Endometrium (tissue), 2 donors: ENCODE results near the gene PACSIN2.

Experiments used
- FAIRE-seq: peaks from 2 replicates; lab custom pipeline; 2012; peaks lifted over from hg19 to GRCh38; lab: Jason Lieb, UNC
- donor health status: control.
- donor health status: control.

Gene PACSIN2

DNA sequence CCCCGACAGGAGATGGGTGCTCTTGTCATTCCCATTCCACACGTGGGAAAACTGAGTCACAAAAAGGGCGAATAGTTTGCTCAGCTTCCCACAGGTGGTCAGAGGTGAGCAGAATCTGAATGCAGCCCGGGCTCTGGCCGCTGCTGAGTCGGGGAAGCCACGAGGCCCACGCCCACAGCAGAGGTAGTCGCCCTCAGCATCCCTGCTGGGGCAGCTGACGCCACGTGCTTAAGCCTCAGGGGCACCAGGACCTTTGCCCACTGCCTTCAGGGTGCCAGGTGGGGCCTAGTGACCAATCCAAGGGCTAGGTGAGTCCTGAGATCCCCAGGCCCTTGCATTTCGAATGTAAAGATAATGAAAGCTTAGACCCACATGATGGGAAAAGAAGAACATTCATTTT is 133.7 kb downstream of the PACSIN2 start:
- no peak for FAIRE-seq

DNA sequence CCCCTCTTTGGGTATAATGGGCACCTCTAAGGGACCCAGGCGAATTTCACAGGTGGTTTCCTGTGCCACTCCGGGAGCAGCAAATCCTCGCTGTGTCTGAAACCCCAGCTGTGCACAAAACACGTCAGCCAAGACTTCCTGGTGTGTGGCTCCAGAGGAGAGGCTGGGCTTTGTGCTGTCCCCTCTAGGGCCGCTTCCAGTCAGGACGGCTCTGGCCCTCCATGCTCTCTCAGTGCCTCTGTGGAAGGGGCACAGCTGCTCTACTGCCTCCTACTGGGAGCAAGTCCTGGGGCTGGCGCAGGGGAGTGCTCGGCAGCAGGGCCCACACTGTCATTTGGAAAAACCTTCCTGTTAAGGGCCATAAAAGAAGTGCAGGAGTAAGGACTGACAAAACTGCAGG is 134.1 kb downstream of the PACSIN2 start:
- no peak for FAIRE-seq

DNA sequence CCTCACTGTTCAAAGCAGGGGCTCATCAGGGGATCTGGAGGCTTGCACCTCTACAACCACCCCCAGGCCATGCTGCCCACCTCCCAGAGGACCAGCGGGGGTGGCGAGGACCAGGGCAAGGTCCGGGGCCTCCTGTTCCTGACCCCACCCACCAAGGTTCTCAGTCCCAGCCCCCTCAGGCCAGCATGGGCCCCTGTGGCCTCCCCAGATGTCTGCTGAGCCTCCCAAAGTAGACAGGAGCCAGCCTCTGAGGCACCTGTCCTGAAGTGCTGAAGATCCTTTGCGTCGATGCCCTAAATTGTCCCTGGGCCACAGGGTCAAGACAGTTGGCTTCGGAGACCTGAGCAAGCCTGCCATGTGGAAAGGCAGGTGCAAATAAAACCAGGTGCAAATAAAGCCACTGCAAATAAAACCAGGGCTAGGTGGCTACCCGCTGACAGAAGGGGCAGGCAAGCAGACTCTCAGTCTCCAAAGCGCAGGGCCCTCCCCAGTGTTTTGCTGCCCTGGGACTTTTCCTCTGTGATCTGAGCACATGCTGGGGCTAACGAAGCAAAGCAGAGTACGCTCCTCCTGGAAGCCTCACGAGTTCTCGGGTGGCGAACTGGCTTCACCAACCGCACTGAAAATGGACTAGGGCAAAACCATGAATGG is 135.5 kb downstream of the PACSIN2 start:
- no peak for FAIRE-seq

DNA sequence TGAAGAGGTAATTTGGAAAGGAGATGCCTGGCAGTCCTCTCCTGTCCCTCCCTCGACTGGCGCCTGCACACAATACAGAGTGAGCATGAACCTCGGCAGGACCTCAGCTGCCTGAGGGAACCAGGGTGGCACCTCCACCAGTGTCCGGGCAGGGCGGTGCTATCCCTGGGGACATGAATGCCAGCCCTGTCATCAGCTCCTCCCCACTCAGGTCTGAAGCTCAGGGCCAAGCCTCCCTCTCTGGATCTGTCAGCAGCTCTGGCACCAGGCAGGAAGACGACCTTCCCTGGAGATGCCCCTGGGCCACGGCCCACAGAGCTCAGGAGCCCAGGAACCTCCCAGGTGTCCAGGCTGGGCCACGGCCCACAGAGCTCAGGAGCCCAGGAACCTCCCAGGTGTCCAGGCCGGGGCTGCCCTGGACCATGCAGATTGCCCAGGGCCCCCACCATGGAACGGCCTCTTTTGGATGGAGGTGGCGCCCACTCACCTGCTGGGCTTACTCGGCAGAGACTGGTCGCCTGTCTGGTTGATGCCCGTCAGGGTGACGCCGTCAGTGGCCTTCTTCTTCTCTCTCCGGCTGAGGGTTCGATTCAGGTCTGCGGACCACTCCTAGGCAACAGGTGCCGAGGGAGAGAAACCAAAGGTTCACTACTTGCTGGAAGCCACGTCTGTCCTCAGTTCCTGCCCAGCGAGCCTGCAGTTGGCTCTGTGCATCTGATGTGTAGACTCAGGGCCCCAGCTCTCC is 136.2 kb downstream of the PACSIN2 start:
- FAIRE-seq, result no peak

DNA sequence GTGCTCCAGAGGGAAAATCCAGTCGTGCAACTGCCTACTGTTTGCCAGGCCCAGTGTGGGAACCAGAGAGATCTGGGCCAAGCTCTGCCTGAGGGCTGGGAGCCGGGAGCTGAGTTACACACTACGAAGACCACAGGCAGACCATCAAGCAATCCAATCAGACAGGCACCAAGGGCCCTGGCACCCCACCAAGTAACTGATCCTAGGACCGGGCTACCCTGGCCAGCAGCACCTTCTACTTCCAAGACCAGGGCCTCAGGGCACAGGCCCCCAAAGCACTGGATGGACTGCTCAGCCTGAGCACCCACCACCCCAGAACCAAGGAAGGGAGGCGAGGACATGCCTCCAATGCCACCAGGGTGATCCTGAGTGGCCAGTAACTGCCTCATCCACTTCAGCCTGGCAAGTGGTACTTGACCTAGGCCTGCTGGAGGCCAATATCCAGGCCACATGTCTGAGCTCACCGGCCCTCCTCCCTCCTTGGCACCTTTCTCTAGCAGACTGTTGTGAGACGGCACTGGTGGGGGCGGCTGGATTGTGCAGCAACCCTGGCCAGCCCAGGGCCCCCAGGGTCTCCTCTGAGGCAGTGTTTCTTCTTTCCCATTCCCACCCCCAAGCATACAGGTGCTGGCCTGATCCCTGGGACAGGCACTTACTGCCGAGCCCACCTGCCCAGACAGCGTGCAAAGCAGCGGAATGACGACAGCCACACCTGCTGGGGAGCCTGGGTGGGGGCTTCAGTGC is 137.2 kb downstream of the PACSIN2 start:
- no peak for FAIRE-seq

DNA sequence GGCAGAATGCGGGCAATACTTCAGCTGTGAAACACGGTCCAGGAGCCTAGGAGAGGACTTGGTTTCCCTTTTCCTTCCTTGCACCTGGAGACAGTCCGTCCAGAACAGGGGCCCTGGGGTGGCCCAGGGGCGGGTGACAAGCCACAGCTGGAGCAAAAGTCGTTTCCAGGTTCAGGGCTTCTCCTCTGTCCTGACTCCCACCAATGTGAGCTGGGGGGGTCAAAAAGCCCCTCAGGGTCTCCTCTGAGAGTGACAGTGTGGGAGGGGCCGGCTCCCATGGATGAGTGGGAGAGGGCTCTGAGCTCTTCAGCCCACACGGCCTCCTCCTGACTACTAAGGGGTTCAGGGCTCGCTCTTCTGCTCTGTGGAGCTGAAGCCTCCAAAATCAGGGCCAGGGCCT is 137.8 kb downstream of the PACSIN2 start:
- no peak for FAIRE-seq

DNA sequence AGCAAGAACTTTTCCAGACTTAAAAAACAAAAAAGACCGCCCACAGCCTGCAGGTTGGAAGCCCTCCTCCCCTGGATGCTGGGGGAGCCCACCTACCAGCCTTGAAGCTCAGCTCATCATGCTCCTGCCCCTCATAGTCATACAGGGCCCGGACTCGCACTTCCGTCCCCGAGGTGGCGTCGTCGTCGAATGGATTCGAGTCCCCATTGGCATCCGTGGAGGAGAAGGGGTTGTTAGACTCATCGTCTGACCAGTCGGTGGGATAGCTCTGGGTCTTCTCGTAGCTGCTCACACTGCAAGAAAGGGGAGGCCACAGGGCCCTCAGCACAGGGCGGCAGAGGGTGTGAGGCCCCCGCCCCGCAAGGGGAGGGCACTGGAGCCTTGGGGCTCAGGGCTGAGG is 138.9 kb downstream of the PACSIN2 start:
- FAIRE-seq, result no peak

DNA sequence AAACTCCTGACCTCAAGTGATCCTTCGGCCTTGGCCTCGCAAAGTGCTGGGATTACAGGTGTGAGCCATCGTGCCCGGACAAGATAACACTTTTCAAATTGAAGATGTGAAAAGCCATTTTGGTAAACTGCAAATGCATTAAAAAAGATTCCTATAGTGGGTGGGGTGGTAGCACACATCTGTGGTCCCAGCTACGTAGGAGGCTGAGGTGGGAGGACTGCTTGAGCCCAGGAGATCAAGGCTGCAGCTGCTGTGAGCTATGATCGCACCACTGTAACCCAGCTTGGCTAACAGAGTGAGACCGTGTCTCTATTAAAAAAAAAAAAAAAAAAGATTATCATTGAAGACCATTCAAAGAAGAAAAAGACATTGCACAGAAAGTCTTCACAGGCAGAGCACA is 140.9 kb downstream of the PACSIN2 start:
- FAIRE-seq, result no peak

DNA sequence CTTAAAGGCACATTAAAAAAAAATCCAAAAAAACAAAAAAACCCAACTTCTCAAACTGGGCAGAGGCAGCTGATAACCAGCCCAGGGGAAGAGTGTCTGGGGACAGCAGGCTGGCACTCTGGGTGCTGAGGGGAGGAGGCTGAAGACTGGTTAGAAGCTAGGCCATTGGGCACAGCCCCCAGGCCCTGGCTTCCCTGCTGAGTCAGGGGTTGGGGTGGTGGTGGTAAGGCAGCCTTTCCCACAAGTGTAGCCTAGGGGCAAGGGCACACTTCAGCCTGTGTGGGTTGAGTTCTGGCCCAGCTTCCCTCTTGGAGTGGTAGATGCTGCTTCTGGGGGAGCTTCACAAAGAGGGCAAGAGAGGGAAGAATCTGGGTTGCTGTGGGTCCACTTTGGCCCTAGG is 141.6 kb downstream of the PACSIN2 start:
- FAIRE-seq, result no peak

DNA sequence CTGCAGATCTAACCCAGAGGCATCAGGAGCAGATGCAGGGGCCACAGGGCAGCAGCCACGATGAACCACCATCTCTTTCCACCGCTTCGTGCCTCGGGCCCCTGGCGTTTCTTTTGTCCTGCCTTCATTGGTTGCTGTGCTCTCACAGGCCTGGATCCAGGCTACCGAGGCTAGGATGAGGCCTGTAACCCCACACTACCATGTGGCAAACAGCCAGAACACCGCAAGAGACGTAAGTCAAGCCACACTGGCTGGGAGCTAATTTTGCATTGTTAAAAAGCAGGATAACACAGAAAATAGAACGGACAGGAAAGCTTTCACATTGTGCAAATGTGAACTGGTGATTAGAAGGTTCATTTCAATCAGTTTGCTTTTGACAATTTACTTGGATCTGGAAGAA is 142.1 kb downstream of the PACSIN2 start:
- FAIRE-seq, result no peak

DNA sequence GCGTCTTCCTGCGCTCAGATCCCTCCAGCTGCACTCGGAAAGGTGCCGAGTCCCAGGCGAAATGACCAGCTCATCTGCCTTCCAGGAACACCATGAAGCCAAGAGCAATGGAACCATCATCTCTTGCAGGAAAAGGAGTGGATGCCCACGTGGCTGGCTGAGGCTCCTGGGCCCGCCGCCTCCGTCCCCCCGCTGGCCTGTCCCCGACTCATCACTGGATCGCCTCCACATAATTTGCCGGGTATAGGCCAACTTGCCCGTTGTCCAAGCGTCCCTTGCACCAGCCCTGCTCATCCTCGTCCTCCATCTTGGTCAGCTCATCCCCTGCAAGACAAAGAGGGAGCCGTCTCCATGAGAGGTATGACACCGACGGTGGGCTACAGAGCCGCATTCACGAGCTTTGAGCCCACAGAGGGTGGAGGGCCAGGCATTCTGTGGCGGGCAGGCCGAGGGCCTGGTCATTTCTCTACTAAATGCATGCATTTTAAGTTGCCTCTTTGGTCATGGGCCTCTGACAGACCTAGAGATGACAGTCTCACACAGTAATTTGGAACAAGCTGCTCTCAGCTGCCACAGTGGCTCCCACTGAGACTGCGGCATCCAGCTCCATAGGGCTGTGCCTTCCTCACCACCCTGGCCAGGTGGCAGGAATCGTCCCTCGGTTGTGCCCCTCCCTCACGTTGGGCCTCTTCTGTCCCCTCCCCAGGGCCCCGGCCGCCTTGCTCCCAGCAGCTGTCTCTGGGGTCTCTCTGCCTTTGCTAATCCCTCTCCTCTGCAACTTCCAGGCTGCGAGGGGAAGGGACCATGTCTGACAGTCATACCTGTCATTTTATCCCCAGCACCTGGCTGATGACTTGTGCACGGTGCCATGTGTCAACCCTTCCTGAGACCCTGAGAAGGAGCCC is 143.6 kb downstream of the PACSIN2 start:
- FAIRE-seq, result no peak

DNA sequence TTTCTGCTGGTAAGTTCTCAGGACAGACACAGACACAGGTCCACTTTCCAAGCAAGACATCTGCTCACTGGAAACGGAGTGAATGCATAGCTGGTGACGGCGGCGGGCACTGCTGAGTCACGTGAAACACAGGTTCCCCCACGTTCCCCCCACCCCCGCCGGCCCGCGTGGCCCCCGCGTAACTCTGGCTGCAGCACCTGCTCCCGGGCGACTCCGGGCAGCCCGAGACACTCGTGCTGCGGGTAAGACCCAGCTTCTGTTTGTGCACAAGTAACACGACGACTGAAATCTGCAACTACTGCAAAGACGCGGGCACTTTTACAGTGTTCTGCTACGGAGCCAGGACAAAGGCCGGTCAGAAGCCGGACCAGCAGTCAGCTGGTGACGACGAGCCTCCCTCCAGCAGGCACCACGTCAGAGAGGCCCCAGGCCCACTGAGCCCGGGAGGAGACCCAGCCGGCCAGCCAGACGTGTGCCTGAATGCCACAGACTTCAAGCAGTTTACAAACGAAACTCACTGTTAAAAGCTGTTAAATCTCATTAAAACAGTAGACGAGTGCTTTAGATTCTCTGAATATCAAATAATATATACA is 145.0 kb downstream of the PACSIN2 start:
- no peak for FAIRE-seq

DNA sequence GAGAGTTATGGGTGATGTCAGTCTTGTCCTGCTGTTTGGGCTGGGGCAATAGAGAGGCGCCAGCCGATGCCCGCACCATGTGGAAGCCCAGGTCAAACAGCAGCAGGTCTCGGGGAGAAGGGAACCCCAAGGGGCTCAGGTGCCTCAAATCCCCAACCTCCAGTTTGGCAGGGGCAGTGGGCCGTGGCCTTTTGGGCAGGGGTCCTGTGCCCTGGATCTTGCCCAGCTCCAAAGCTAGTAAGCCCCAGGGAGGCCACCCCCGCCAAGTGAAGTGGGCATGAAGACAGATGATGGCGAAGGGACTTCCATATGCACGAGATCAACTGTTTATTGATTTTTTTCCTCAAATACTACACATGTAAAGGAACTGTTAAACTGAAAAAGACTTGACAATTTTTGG is 145.5 kb downstream of the PACSIN2 start:
- FAIRE-seq, result no peak

DNA sequence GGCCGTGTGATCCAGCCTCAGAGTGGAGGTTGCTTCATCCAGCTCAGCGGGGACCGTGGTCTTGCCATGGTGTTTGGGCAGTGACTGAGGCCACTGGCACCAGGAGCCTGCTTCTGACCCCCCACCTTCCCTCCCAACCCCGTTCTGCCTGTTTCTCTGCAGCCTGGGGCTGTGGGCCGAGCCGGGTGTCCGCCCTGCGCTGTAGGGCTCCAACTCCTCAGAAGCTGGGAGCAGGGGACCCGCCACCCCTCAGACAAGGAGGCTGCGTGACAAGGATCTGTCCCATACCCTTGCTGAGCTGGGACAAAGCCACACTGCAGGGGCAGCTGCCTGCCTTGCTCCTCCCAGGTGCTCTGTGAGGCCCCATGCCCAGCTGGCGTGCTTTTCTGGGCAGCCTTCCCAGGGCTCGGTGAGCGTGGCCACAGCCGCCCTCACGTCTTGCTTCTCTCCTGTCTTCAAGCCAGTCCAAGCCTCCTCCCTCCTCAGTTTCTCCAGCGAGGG is 146.1 kb downstream of the PACSIN2 start:
- FAIRE-seq, result no peak

DNA sequence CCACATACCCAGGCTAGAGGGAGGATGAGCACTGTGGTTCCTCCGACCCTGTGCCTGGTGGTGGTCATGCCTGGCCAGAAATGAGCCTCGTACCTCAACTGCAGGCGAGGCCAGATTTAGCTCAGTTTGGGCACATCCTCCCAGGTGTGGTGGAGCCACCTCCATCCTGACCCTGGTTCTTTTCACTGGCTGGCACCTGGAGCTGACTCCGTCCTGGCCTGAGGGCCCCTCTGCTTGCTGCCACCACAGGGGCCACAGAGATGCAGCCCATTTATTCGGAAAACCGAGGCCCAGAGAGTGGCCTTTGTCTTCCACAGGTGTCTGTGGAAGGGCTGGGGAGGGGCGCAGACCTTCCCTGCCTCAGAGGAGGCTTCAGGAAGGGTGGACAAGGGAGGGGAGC is 148.8 kb downstream of the PACSIN2 start:
- no peak for FAIRE-seq

DNA sequence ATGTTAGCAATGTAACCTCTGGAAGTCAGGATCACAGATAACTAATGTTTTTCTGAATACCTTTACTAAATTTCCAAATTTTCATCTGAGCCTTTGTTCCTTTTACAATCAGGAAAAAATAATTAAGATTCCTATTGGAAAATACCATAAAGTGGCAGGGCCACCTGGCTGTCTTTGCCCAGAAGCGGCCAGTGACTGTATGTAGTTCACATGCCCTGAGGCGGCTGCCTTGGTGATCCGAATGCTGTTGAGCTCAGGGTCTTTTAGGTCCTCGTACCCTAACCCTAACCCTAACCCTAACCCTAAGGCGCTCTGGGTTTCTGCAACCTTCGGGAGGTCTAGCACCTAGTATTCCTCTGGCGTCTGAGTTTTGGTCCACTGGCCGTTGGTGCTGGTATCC is 149.4 kb downstream of the PACSIN2 start:
- no peak for FAIRE-seq

DNA sequence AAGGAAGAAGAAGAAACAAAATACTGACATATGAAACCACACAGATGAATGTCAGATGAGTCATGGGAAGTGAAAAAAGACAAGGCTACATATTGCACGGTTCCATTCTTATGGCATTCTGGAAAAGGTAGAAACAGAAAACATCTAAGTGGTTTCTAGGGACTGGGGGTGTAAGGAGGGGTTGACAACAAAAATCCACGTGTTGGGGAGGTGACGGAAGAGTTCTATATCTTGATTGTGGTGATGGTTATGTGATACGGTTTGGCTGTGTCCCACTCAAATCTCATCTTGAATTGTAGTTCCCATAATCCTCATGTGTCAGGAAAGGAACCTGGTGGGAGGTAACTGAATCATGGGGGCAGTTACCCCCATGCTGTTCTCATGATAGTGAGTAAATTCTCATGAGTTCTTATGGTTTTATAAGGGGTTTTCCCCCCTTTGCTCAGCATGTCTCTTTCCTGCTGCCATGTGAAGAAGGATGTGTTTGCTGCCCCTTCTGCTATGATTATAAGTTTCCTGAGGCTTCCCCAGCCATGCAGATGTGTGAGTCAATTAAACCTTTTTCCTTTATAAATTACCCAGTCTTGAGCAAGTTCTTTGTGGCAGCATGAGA is 151.5 kb downstream of the PACSIN2 start:
- FAIRE-seq, result no peak

DNA sequence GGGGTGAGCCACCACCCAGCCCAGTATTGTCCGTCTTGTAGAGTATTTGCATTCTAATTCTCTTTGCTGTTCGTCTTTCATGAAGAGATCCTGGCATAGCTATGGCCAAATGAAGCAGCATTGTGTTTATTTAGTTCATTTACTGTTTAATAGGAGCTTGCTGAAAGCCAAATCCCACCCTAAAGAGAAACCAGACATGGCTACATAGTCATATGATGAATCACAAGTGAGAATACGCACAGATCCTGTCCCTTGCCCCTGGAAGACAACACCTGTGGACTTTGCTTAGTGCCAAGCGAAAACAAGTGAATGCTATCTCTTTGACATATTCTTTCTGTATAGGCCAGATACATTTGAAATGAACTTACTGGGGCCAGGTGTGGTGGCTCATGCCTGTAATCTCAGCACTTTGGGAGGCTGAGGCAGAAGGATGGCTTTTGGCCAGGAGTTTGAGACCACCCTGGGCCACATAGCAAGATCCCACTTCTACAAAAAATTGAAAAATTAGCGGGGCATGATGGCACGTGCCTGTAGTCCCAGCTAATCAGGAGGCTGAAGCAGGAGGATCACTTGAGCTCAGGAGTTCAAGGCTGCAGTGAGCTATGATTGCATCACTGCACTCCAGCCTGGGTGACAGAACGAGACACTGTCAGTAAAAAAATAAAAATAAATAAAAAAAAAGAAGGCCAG is 152.8 kb downstream of the PACSIN2 start:
- no peak for FAIRE-seq

DNA sequence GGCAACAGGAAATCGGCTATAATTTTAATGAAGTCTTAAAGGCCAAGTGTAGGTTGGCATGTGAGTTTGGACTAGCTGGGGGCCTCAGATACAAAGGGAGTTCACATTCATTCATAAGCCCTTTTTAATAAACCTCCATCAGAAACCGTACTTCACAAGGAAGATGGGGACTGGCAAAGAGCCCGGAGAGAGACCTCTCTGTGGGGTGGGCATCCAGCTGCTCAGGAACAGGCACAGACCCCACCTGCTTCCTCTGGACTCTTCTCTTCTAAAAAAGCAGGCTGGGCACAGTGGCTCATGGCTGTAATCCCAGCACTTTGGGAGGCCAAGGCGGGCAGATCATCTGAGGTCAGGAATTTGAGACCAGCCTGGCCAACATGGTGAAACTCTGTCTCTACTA is 154.0 kb downstream of the PACSIN2 start:
- FAIRE-seq, result no peak

DNA sequence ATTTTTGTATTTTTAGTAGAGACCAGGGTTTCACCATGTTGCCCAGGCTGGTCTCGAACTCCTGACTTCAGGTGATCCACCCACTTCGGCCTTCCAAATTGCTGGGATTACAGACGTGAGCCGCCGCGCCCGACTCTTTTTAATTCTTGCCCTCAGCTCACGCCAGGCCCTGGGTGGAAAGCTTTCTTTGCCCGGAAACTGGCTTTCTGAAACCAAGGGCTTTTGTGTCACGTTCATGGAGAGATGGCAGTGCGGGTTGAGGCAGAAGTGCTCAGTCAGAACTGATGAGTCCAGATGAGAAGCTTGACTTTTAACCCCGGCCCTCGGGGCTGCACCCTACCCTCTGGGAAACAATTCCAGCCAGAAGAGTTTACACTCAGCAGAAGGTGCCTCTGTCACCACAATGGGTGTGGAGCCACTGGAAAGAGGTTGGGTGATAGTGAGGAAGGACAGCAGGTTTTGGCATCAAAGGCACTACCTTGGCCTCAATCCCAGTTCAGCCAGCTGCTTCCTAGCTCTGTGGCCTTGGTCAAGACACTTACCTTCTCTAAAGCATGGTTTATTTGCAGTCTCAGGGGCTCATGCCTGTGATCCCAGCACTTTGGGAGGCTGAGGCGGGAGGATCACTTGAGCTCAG is 157.0 kb downstream of the PACSIN2 start:
- no peak for FAIRE-seq
